ENCODE measurements around the gene RYK.

Gene RYK

DNA sequence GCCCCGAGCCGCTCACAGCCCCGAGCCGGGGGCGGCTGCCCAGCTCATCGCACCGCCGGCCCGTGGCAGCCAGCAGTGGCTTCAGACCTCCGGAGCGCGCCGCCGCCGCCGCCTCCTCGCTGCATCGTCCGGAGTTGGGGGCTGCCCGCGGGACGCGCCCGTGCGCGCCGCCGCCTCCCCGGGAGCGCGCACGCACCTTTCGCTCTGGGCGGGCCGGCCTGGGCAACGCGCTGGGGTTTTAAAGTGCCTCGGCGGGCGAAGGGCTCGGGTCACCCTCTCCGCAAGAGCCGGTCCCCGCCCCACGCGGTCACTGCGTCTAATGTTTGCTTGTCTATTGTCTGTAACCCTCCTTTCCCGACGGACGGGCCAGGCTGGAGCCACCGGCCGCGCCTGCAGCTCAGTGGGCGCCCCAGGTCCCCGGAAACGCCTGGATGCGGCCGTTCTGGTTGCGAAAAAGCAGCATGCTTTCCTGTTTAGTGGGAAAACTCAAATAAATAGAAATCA is at the start of gene RYK:
Gene RYK, minus strand, starts transcription at position 143 of the 504 bp plus-strand sequence. CDS start 205 bp downstream, outside the sequence.
- in situ Hi-C loops (cut with HindIII; ENCODE audit: low sequenced_read_pairs) = no loop called here

DNA sequence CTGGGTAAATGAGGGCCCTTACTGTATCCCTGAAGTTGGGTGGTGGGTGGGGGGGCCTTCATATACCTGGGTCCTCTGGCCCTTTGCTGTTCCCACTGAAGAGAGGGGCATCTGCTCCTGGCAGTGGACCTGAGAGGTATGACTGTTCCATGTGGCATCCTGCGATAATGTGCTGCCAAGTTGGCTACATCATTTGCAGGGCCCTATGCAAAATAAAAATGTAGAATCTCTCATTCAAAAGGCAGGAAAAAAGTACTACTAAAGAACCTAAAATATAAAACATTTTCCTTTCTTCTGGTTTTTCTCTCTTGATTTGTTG is 49.2 kb upstream of the RYK start:
- in situ Hi-C loops (cut with HindIII; ENCODE audit: low sequenced_read_pairs) = loop anchor here (25.0 kb wide), 1 partner anchor 187 kb away; the partner anchor contains the start of genes ANAPC13 and CEP63

DNA sequence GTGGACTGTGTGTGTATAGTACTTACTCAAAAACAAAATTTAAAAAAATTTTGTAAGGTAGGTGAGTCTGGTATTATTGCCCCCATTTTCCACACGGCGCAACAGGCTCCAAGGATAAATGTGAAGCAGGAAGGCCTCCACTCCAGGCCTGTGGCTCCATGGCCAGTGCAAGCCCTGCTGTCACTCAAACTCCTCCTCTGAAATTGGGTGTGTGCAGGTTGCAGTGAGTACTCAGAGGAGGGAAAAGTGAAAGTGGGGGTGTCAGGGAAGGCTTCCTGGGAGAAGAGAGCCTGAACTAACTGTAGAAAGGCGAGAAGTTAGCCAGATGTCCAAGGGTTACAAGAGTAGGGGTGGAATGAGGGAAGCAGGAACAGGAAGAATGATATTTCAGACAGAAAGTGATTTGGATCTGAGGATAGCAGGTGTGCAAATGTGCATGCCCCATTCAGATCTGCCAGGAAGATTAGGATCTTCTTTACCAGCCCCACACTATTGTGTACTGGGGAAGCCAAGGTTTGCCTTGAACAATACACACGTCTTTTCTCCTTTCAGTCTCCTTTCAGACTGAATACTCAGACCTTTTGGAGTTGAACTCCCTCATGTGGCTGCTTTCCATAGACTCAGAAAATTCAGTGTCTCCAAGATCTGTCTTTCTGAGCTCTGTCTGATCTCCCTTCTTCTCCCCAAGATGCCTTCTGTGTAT is 48.7 kb upstream of the RYK start:
- in situ Hi-C loops (cut with HindIII; ENCODE audit: low sequenced_read_pairs) = loop anchor here (25.0 kb wide), 1 partner anchor 188 kb away; the partner anchor contains the start of genes ANAPC13 and CEP63

DNA sequence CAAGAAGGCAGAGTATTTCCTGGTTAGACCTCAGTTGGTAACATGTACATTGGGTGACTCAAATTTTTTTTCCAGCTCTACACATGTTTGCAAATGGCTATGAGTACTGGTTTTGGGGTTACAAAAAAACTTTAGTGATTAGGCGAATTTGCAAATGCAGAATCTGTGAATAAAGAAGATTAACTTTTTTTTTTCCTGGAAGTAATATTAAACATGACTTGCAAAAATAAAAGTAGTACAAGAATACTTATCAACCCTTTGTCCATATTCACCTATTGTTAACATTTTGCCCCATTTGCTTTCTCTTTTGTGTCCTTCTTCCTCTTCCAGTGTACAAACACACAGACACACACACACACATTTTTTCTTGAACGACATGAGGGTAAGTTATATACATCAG is 47.6 kb upstream of the RYK start:
- in situ Hi-C loops (cut with HindIII; ENCODE audit: low sequenced_read_pairs) = loop anchor here (25.0 kb wide), 1 partner anchor 189 kb away; the partner anchor contains the start of genes ANAPC13 and CEP63

DNA sequence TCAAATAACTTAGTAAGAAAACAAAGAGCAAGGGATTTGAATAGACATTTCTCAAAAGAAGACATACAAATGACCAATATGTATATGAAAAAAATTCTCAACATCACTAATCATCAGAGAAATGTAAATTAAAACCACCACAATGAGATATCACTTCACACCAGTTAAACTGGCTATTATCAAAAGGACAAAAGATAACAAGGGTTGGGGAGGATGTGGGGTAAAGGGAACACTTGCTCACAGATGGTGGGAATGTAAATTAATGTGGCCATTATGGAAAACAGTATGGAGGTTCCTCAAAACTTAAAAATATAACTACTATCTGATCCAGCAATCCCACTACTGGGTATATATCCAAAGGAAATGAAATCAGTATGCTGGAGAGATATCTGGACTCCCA is 46.0 kb upstream of the RYK start:
- in situ Hi-C loops (cut with HindIII; ENCODE audit: low sequenced_read_pairs) = loop anchor here (25.0 kb wide), 1 partner anchor 191 kb away; the partner anchor contains the start of genes ANAPC13 and CEP63

DNA sequence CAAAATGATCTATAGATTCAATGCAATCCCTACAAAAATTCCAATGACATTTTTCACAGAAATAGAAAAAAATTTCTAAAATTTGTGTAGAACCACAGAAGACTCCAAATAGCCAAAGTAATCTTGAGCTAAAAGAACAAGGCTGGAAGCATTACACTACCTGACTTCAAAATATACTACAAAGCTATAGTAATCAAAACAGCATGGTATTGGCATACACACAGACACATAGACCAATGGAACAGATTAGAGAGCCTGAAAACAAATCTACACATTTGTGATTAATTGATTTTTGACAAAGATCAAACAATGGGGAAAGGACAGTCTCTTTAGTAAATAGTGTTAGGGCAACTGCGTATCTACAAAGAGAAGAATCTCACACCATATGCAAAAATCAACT is 45.3 kb upstream of the RYK start:
- in situ Hi-C loops (cut with HindIII; ENCODE audit: low sequenced_read_pairs) = loop anchor here (25.0 kb wide), 1 partner anchor 191 kb away; the partner anchor contains the start of genes ANAPC13 and CEP63

DNA sequence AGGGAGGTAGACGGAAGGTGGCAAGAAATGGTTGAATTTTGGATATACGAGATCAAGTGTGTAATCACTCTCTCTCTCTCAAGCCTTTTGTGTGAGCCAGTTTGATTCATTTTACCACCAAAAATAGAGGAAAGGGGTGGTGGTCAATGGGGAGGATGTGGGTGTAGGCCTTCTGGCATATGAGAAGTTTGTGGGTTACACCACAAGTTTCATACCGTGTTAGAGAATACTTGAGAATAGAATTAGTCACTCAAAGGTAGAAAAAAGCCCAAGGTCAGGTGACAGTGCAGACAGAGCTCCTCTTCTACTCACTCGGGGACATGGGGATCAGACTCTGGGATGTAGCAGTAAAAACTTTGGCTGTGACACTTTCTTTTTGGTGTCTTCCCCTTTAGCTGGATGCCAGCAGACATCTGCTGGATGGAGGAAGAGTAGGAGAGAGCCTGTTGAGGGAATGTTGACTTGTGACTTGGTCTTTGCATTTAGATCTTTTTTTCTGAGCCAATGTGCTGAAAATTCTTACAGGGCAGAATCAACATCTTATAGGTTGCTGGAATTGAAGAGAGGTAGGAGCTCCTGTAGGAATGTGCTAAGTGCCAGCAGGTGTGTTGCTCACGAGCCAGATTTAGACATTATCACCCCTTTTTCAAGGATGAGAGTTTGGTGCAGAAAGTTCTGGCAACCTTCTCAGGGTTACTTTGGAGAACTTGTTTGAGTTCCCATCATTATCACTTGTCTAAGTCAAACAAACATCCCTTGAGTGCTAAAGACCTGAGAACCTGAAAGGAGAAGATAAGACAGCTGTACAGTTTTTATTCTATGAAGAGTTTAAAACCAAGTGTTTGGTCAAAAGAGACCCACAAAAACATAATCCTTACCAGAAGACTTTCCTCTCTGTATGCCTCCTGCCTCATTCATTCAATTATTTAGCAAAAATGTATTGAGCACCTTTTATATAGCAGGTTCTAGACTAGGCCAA is 43.9 kb upstream of the RYK start:
- in situ Hi-C loops (cut with HindIII; ENCODE audit: low sequenced_read_pairs) = loop anchor here (25.0 kb wide), 1 partner anchor 193 kb away; the partner anchor contains the start of genes ANAPC13 and CEP63

DNA sequence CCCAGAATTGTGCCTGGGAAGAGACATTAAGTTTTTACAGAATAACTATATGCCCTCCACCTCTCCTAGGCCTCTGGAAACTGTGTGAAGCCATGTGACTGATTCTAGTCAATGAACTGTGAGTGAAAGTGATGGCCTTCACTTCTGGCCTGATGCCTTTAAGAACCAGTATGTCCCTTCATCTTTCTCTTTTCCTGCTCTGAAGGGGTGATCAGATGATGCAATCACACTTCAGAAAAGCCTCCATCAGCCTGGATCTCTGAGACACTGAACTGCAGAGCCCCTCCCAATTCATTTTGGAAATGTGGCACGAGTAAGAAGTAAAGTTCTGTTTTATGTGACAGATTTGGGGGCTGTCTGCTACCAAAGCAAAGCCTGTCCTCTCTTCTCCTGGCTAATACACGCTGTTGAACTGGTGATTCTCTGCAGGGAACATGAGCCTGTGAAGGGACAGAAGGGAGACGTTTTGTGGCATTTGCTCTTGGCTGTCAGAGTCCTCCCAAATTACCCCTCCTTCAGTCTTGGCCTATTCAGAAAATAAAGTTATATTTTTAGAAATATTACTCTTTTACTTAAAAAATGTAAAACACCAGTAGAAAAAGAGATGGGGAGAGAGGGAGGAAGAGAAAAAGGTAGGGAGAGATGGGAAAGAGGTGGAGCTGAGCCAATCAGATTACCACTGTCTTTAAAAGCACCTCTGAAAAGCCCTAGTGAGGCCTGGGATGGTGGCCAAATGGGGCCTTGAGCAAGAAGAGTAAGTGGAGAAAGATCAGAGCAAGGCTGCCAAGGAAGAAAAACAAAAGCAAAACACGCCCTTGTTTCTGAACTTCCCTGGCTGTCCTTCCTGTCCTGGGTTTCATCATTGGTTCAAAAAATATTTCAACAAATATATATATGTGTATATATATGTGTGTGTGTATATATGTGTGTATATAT is 40.9 kb upstream of the RYK start:
- in situ Hi-C loops (cut with HindIII; ENCODE audit: low sequenced_read_pairs) = loop anchor here (25.0 kb wide), 1 partner anchor 196 kb away; the partner anchor contains the start of genes ANAPC13 and CEP63

DNA sequence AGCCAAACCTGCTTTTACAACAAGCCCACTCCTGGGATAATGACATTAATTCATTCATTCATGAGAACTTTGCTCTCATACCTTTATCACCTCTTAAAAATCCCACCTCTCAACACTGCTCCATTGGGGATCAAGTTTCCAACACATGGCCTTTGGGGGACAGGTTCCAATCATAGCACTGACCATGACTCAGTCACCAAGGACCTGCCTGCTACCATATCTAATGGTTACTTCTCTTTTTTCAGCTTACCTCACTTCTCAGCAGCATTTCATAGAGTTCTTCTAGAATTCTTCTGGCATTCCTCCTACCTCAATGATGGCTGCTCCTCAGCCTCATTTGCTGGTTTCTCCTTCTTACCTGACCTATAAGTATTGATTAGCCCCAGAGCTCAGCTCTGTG is 36.9 kb upstream of the RYK start:
- in situ Hi-C loops (cut with HindIII; ENCODE audit: low sequenced_read_pairs) = loop anchor here (5.0 to 25.0 kb wide), 2 partner anchors 65 to 200 kb away; partner anchors contain the start of genes ANAPC13 and CEP63

DNA sequence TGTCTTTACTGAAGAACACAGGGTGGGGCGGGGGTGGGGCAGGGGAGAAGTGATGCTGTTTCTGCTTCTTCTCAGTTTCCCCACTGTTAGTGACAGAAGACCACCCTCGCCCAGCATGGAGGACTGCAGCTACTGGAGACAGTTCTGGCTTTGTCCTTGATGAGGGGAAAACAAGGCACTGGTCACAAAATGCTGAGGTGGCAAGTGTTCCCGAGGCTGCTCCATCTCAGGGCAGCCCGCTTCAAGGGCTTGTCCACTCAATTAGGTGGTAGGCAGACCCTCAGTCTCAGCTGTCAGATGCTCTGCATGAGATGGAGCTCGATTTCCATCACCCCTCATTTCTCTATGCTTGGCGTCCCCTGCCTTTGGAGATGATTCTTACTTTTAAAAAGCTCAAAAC is 33.8 kb upstream of the RYK start:
- in situ Hi-C loops (cut with HindIII; ENCODE audit: low sequenced_read_pairs) = loop anchor here (25.0 kb wide), 1 partner anchor 203 kb away; the partner anchor contains the start of genes ANAPC13 and CEP63

DNA sequence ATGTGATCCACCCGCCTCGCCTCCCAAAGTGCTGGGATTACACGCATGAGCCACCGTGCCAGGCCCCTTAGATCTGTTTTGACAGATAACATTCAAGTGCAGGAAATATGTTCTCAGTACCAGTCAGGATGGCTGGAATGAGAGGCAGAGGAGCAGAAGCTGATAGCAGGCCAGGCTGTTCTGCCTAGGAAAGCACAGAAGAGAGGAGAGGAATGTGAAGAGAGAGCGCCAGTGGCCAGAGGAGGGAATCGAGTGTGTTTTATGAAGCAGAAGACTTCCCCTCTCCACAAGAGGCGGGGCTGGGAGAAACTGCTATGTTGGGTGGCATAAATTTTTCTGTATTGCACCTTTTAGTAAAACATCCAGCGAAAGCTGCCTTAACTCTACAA is 32.0 kb upstream of the RYK start:
- in situ Hi-C loops (cut with HindIII; ENCODE audit: low sequenced_read_pairs) = loop anchor here (25.0 kb wide), 1 partner anchor 205 kb away; the partner anchor contains the start of genes ANAPC13 and CEP63

DNA sequence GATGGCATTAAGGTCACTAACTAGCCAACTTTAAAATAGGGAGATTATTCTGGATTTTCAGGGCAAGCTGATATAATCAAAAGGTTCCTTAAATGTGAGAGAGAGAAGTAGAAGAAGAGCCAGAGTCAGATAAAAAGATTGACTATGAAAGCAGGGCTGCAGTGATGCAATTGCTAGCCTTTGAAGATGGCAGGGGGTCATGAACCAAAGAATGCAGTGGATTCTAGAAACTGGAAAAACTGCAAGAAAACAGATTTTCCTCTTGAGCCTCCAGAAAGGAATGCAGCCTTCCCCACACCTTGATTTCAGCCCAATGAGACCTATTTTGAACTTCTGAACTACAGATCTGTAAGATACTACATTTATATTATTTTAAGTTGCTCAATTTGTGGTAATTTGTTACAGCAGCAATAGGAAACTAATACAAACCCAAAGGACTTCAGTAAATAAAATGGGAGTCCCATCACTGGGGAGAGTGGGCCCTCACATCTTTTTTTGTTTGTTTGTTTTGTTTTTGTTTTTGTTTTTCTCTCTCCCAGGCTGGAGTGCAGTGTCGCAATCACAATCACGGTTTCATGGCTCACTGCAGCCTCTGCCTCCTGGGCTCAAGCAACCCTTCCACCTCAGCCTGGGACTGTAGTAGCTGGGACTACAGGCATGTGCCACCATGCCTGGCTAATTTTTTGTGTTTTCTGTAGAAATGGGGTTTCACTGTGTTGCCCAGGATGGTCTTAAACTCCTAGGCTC is 31.4 kb upstream of the RYK start:
- in situ Hi-C loops (cut with HindIII; ENCODE audit: low sequenced_read_pairs) = loop anchor here (25.0 kb wide), 1 partner anchor 205 kb away; the partner anchor contains the start of genes ANAPC13 and CEP63

DNA sequence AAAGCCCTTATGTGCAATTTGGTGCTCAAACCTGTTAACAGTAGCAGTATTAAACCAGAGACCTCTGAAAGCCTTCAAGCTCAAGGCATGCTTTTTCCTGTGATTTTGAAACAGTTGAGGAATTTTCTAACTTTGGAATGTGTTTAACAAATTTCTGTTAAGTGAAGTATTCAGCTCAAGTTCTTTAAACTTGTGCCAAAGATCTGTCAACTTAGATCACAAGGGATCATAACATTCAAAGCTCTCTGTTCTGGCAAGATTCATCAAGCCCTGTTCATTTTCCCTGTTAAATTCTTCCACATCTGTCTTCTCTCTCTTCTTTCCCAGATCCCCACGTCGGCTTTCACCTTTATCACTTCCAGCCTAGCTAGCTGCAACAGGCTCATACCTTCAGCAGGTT is 28.8 kb upstream of the RYK start:
- in situ Hi-C loops (cut with HindIII; ENCODE audit: low sequenced_read_pairs) = loop anchor here (25.0 kb wide), 1 partner anchor 208 kb away; the partner anchor contains the start of genes ANAPC13 and CEP63

DNA sequence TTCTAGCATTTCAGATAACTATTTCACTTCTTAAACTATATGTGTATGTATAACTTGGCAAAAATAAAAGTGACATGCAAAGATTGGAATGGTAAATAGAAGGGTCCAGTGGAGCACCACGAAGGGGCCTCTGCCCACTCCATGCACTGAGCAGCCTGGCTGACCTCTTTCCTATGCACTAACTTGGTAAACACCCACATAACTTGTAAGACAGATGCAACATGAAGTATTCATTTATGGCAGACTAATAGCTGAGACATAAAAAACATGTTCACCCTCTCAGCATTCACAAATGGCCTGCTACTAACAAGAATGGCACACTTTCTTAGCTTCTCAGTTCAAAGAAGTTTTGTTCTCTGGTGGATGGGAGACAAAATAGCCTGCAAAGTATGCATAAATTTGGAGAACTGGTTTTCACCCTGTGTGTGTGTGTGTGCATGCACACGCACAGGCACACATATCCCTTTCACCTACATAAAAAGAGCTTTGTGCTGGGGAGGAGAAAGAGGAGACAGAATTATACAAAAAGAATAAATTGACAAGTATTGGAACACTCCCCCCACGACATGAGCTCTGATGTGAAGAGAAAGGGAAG is 26.5 kb upstream of the RYK start:
- in situ Hi-C loops (cut with HindIII; ENCODE audit: low sequenced_read_pairs) = loop anchor here (25.0 kb wide), 1 partner anchor 210 kb away; the partner anchor contains the start of genes ANAPC13 and CEP63

DNA sequence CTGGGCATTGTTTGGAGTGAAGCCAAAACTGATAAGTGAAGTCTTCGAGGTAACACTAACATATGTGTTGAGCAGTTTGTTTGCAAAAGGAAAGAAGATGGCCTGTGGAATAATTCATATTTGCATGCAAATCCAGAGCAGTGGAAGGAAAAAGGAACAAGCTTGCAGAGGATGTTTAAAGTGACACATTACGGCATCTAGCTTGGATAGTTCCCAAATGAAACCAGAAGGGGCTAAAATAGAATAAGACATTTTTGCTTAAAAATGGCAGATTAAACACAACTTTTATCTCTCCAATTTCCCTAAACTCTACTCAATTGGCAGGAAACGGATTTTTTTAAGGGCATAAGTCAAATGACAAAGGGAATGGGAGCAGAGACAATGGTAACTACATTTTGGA is 25.4 kb upstream of the RYK start:
- in situ Hi-C loops (cut with HindIII; ENCODE audit: low sequenced_read_pairs) = loop anchor here (25.0 kb wide), 1 partner anchor 211 kb away; the partner anchor contains the start of genes ANAPC13 and CEP63

DNA sequence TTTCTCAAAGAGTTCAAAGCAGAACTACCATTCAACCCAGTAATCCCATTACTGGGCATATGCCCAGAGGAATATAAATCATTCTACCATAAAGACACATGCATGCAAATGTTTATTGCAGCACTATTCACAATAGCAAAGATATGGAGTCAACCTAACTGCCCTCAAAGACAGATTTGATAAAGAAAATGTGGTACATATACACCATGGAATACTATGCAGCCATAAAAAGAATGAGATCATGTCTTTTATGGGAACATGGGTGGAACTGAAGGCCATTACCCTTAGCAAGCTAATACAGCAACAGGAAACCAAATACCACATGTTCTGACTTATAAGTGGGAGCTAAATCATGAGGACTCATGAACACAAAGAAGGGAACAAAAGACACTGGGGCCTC is 24.5 kb upstream of the RYK start:
- in situ Hi-C loops (cut with HindIII; ENCODE audit: low sequenced_read_pairs) = loop anchor here (25.0 kb wide), 1 partner anchor 212 kb away; the partner anchor contains the start of genes ANAPC13 and CEP63

DNA sequence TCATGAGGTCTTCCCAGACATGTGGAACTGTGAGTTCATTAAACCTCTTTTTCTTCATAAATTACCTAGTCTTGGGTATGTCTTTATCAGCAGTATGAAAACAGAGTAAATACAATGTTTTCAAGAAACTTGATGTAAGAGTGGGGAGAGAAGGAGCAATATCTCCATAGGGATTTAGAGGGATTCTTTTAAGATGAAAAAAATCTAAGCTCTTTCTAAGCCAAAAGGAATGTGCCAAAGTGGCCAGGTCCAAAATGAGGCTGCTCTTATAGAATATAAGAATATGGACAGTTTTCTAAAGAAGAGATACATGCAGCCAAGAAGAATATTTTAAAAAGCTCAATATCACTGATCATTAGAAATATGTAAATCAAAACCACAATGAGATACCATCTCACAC is 23.9 kb upstream of the RYK start:
- in situ Hi-C loops (cut with HindIII; ENCODE audit: low sequenced_read_pairs) = no loop called here

DNA sequence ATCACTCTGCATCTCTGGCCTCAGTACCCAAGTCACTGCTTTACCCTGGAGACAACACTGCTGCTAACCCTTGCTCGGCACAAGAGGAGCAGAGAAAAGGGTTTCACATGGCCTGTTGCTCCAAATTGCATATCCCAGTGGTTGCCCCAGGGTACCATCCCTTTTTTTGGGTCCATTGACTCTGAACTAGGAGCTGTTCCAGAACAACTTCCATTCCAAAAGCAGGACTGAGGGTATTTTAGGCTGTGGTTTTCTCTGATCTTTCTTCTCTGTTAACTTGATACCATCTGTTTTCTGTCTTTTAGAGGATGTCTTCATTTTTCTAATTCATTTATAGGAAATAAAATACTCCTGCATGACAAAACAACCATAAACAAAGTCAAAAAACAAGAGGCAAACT is 17.3 kb upstream of the RYK start:
- in situ Hi-C loops (cut with HindIII; ENCODE audit: low sequenced_read_pairs) = no loop called here
